Activated naive CD4-positive, alpha-beta T cell treated with anti-CD3 and anti-CD28 coated beads, Interleukin-2, amount 50 U/mL, for 72 hours (primary cell): ENCODE data around the gene TRIO. TPM values are rescaled to one million over a fixed set of nuclear protein-coding genes. Genes with fewer than 3 reads are reported as not detected.

Source experiments
- ATAC-seq, 2 donors: fragments of 150-1000 bp; cut with Tn5 transposase; 2 replicates each; pipeline ENCODE4 v1.10.0; 2021; ENCODE audit warnings: mild to moderate bottlenecking in 2 of 2, moderate library complexity in 2 of 2
- DNase-seq, 2 donors: peaks; one replicate each; pipeline ENCODE4 v3.0.0; 2021 to 2022; ENCODE audit warnings: low spot score in 2 of 2
- H3K27ac Mint-ChIP-seq, 2 donors: one replicate each; pipeline ENCODE4 v1.8.0; 2022; ENCODE audit warnings: mild to moderate bottlenecking in 2 of 2, mixed read lengths in 2 of 2
- H3K36me3 Mint-ChIP-seq, 2 donors: one replicate each; pipeline ENCODE4 v1.8.0; 2022; ENCODE audit warnings: mixed read lengths in 2 of 2
- H3K9me3 Mint-ChIP-seq, 2 donors: one replicate each; pipeline ENCODE4 v1.8.0; 2022; ENCODE audit warnings: mixed read lengths in 2 of 2
- total RNA-seq, 2 donors: library from RNA; stranded (reverse); gene quantifications; one replicate each; pipeline ENCODE4 v1.2.3, GENCODE V29; 2022

TRIO gene
- total RNA-seq, 2 donors from 2014 or later = 13.3 to 18.2 TPM

DNA sequence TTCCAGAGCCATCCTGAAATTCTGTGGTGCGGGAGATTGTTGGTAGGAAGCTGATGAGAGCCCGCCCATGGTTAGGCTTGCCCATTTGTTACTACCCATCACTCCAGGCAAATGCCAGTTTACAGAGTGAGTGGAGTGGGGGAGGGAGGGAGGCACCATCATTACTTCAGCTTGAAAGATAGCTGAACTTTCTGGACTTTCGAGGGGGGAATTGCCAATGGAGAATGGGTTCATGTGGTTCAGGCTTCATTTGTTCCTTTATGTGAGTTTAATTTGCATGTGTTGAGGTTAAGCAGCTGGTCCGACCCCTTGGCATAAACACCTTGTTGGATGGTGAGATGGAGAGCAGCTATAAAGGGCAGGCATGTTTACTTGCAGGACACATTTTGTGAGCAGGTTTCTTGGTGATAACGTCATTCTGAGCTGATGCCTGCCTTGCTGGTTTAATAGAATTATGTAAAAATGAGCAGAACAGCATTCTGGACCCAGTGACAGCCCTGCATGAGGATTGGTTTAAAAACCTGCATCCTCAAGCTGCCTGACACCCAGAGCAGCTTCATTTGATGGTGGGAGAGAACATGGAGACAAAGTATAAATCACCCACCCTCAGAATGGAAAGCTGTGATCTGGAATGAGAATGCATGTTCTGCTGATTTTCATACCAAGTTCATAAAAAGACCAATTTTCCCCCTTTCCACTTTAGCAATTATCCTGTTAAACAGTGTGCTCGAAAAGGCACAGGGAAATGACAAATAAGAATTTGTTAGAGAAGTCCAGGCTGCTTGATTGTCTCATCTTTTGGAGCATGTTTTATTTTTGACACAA lies 106.3 kb downstream of the TRIO start:
- Mint-ChIP-seq H3K27ac (no peak overlapping the region), H3K9me3 (no peaks in the 10 kb centered on the region), H3K36me3 (no peaks in the 10 kb centered on the region)
- DNase-seq (no peak), ATAC-seq (no peak)

DNA sequence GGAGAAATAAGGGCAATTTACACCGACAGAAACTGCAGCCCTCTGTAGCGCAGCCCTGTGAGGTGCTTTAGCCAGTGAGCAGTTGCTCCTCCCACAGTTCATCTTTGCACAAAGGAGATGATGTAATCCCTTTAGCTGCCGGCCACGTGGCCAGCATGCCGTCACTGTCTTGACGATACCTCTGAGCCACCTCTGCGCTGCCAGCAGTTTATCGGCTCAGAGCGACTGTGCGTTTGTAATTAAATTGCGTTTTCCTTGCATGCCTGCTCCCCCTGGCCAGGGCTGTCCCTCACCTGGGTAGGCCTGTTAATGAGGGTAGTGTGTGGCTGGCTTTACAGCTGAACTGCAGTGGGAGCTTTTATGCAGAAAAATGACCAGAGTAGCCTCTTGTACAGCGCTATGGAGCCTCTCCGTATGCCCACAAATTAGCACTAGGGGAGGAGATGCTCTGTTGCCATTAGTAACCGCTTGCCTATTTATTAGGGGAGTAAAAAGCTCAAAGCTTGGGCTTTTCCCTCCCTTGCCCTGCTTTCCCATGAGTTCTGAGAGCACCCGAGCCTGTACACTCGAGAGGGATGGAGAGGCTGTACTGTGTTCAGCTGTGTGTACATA lies 107.0 kb downstream of the TRIO start:
- ATAC-seq (no peak), DNase-seq (no peak)
- Mint-ChIP-seq H3K9me3 (no peaks in the 10 kb centered on the region), H3K27ac (no peak overlapping the region), H3K36me3 (no peaks in the 10 kb centered on the region)

DNA sequence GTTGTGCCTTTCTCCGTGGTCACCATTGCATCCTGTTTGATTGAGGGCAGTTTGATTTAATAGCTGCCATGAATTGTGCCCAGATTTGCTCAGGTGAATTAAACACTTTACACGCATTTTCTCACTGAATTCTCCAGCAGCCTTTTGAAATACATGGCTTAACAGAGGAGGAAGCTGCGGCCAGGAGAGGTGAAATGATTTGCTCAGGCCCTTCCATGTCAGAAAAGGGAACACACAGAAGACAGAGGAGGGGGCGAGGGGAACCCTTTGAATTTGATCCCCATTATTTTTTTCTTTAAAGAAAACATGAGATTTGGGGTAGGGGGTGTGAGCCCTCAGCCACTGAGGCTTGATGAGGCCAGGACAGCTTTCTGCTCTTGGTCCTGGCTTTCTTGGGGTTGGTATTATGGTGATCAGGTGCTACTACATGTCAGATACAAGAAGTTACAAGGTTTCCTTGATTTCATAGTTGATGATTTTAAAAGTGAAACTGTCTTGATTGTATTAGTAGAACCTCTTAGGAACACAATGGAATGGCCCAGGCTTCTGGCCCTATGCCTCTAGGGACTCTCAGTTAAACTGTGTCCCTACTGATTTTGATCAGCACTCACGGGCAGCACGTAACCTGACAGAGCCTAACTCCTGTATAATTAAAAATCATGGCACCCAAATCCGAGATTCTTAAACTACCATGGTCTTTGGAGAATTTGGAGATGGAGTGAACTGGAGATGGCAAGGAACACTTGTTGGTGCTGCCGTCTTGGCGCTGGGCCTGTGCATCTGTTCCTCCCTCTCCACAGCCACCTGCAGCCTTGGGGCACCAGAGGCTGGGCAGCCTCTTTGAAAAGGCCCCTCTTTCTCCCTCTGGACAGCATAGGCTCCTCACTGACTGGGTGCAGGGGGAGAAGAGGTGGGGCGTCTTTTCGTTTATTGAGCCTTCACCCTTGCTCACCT lies 107.9 kb downstream of the TRIO start:
- Mint-ChIP-seq H3K36me3 (peaks cover 0 to 3% of the 10 kb centered on the region in 2 donors), H3K27ac (no peak overlapping the region), H3K9me3 (peaks cover under 1 to 3% of the 10 kb centered on the region in 2 donors)
- no peak for DNase-seq
- no peak for ATAC-seq

DNA sequence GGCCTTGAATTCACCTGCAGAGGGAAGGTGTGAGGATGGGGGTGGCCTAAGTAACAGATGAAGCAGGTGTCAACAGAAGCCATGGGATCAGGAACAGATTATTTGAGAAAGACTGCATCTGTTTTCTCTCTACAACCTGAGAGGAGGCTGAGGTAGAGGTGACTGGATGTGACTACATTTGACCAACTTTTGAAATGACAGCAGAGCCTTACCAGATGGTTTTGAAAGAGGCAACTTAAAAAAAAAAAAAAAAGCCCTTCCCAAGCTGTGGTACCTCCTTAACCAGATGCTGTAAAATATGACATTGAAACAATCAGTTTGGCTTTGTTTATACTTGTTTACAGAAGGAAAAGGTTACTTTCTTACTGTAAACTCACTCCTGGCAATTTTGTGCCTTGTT lies 108.6 kb downstream of the TRIO start:
- Mint-ChIP-seq H3K9me3 (peaks cover 3 to 6% of the 10 kb centered on the region in 2 donors), H3K36me3 (peaks cover 0 to 10% of the 10 kb centered on the region in 2 donors), H3K27ac (no peak overlapping the region)
- peak in 1 of 2 donors; percentile 70 for ATAC-seq
- no peak for DNase-seq

DNA sequence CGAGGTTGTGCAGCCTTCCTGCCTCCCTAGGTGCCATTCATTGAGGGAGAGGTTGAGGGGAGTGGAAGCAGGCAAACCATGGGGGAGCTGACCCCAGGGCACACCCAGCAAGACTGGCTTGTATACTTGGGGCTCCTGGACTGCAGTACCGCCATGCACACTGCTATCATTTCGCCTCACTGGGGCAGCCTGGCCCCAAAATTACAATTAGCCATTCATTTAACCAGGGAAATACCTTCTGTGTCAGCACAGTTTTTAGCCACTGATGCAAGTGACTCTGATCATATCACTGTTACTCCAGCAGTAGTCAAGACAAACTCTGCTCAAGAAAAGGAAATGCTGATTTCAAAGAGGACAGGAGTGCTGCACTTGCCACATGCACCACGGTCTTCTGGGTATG lies 109.7 kb downstream of the TRIO start:
- no peak for DNase-seq

DNA sequence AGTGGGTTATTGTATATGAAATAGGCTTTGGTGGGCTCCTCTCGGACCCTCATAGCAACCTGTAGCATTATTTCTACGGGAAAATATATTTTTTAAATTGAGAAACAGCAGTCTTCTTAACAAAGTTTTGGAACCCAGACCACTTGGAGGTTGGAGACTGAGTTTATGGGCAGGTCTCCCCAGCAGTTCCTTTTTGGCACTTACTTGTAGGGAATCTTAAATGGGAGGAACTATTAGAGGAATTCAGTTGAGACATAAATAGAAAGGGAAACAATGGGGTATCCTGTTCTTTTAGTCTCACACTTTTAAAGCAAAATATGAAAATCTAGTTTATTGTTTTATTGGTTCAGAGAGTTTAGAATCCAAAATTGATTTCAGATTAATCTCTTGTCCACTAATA lies 111.5 kb downstream of the TRIO start:
- peaks cover 3 to 6% of the 10 kb centered on the region in 2 donors for H3K9me3 Mint-ChIP-seq
- no peak overlapping the region for H3K27ac Mint-ChIP-seq
- ATAC-seq = no peak
- H3K36me3 Mint-ChIP-seq = peaks cover 0 to 13% of the 10 kb centered on the region in 2 donors
- no peak for DNase-seq

More for the DNA sequence above, 109.7 kb downstream of the TRIO start:
- no peak for ATAC-seq
- Mint-ChIP-seq H3K27ac (no peak overlapping the region), H3K36me3 (peaks cover 0 to 13% of the 10 kb centered on the region in 2 donors), H3K9me3 (peaks cover 3 to 6% of the 10 kb centered on the region in 2 donors)

DNA sequence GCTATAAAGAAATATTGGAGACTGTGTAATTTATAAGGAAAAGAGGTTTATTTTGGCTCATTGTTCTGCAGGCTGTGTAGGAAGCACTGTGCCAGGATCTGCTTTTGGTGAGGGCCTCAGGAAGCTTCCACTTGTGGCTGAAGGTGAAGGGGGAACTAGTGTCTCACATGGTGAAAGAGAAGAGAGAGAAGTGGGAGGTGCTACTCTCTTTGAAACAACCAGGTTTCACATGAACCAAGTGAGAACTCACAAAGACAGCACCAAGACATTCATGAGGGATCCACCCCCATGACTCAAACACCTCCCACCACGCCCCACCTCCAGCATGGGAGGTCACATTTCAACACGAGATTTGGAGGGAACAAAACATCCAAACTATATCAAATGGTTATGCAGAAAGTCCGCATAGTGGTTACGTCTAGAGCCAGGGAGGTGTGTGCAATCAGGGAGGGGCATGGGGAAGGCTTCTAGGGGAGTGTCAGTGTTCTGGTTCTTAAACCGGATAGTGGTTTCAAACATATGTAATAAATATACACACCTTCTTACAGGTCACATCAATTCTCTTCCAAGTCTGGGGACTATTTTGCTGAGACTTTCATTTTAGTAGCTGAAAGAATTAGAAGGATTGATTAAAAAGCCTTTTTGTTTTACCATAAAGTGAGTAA lies 113.0 kb downstream of the TRIO start:
- Mint-ChIP-seq H3K9me3 (peaks cover 3 to 6% of the 10 kb centered on the region in 2 donors), H3K36me3 (peaks cover 0 to 13% of the 10 kb centered on the region in 2 donors), H3K27ac (no peak overlapping the region)

DNA sequence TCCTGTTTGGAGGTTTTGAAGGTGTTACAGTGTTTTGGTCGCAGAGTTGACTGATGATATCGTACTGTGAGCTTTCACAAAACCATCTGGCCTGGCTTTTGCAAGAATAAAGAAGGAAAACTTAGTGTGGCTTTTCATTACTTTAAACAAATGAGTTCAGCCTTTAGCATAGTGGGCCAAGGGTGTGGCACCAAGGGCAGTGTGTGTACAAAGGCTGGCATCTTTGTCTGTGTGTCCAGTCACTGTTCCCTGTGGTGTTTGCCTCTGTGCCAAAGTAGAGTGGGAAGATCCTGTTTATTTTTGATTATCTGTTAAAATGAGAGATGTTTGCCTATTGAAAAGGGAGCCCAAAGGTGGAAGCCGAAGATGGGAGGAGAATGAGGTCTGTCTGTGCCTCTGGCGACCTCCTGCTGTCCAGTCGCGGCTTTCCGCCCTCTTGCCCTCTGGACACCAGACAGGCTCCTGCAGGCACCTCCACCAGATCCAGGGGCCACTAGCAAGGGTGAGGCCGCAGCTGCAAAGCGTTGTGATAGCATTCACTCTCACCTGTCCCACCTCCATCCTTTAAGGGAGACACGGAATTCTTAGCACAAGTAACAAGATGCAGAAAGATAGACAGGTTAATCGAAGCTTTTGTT lies 113.7 kb downstream of the TRIO start:
- Mint-ChIP-seq H3K36me3 (peaks cover 0 to 13% of the 10 kb centered on the region in 2 donors), H3K9me3 (peaks cover 3 to 6% of the 10 kb centered on the region in 2 donors), H3K27ac (no peak overlapping the region)
- DNase-seq (no peak), ATAC-seq (no peak)

More for the DNA sequence above, 113.0 kb downstream of the TRIO start:
- DNase-seq (no peak), ATAC-seq (peak in 1 of 2 donors; percentile 34)

DNA sequence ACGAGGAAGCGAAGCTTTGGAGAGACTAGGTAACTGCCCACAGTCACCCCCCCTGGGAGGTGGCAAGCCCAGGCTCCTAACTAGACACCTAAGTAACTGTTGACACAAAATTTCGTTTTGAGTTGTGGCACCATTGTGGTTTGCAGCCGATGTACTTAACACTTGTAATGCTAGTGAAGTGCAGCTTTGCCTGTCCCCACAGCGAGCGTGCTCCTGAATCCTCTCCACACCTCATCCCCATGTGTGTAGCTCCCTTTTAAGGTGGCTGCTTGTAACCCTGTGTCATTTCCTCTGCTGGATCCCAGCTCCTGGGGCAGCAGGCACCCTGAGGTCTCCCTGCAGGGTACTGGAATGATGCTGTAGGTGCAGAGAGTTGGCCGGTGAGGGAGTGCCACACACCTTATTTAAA lies 114.9 kb downstream of the TRIO start:
- DNase-seq = no peak

DNA sequence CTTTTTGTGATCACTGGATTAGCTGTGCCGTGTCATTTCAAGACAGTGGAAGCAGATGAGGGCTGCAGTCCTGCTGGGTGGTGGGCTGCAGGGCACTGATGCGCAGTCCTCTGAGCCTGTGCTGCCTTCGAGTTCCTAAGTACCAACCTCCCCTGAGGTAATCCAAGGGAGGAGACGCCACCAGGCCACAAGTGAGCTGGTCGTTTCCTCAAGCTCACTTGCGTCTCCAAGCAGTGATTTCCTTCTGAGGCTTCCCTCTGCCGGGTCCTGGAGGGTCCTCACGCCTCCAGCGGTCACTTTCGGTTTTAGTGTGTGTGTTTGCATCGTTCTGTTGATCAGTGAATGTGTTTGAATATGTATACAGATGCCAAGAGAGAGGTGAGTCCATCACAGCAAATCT lies 115.7 kb downstream of the TRIO start:
- no peak for DNase-seq
- no peak for ATAC-seq
- Mint-ChIP-seq H3K27ac (no peak overlapping the region), H3K9me3 (peaks cover 3 to 6% of the 10 kb centered on the region in 2 donors), H3K36me3 (peaks cover 0 to 13% of the 10 kb centered on the region in 2 donors)

More for the DNA sequence above, 114.9 kb downstream of the TRIO start:
- Mint-ChIP-seq H3K9me3 (peaks cover 3 to 6% of the 10 kb centered on the region in 2 donors), H3K36me3 (peaks cover 0 to 13% of the 10 kb centered on the region in 2 donors), H3K27ac (no peak overlapping the region)
- no peak for ATAC-seq

DNA sequence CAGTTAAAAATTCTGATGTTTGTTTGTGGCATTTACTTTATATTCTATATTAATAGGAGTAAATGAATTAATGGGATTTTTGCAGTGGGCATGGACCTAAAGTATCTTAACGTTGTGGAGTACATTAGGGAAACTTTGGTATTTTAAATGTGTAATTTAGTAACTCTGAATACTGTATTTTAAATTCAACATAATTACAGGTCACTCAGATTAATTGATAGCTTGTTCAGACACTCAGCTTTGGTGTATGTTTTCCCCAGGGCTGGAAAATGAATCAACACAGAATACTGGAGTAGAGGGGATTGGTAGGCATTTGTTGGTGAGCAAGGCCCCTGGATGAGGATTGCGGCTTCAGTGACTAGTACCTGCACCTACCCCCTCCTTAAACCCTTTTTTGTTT lies 117.5 kb downstream of the TRIO start:
- DNase-seq (no peak), ATAC-seq (no peak)

DNA sequence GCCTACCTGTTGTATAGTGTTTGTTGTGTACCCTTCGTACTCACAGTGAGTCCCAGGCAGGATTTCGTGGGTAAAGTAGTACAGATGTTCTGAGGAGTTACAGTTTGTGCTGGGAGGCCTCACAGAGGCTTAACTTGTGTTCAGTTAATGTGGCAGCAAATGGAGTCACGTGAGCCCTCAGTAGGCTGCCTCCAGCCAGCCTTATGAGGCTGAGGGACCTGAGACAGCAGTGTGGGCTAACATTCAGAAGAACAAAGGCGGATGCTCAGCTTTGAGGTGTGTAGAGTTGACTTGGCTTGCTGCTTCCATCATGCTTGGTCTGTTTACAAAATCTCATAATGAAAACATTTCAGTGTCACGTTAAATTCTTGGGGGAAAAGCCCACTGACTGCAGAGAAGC lies 118.1 kb downstream of the TRIO start:
- no peak overlapping the region for H3K27ac Mint-ChIP-seq
- peaks cover under 1% of the 10 kb centered on the region in 2 donors for H3K9me3 Mint-ChIP-seq
- peaks cover 0 to 8% of the 10 kb centered on the region in 2 donors for H3K36me3 Mint-ChIP-seq
- ATAC-seq = no peak
- DNase-seq = no peak

More for the DNA sequence above, 117.5 kb downstream of the TRIO start:
- Mint-ChIP-seq H3K9me3 (peaks cover 3 to 6% of the 10 kb centered on the region in 2 donors), H3K36me3 (peaks cover 0 to 13% of the 10 kb centered on the region in 2 donors), H3K27ac (no peak overlapping the region)

DNA sequence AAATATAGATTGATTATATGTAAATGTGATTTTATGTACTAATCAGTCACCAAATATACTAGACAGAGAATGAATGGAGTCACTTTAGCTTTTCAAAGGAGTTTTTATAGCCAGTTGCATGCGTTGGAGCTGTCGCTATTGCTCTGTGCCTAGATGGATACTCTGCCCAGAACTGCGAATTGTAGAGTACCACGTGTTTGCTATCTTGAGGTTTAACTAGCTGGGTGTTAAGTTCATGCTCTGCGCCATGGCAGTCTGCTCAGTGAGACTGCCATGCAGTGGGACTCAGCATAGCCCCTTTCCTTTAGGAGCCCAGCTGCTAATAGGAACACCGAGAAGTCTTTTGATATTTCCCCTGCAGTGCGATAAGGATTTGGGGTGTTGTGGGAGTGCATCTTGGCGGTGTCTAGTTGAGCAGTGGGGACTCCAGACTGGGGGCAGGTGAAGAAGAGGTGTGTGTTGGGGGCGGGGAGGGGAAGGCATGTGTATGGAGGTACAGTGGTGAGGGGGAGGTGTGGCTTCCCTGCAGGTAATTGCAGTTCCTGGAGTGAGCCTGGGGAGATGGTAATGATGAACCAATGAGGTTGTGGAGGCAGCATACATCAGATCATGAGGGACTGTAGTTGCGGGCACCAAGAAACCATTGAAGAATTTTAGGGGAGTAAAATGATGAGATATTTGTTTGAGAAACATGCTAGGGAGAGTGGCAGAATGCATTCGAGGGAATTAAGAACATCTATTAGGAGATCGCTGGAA lies 118.9 kb downstream of the TRIO start:
- H3K9me3 Mint-ChIP-seq = no peaks in the 10 kb centered on the region
- no peaks in the 10 kb centered on the region for H3K36me3 Mint-ChIP-seq
- ATAC-seq (no peak), DNase-seq (no peak)
- H3K27ac Mint-ChIP-seq = no peak overlapping the region

DNA sequence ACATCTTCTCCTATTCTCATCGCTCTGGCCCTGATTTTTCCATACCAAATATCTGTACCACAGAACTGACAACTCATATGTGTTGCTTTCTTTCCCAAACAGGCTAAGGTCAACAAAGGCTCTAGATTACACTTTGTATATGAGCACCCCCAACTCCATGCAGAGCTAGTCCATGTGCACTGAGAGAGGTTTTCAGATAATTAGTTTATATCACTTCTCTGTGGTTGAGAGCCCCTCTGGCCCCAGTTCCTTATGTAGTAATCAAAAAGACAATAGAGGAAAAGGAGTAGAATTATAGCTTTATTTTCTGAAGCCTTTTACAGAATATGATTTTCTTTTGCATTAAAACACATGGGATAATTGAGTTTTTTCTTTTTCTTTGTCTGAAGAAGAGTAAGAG lies 120.0 kb downstream of the TRIO start:
- H3K9me3 Mint-ChIP-seq = no peaks in the 10 kb centered on the region
- H3K27ac Mint-ChIP-seq = no peak overlapping the region
- ATAC-seq (no peak), DNase-seq (no peak)
- no peaks in the 10 kb centered on the region for H3K36me3 Mint-ChIP-seq

DNA sequence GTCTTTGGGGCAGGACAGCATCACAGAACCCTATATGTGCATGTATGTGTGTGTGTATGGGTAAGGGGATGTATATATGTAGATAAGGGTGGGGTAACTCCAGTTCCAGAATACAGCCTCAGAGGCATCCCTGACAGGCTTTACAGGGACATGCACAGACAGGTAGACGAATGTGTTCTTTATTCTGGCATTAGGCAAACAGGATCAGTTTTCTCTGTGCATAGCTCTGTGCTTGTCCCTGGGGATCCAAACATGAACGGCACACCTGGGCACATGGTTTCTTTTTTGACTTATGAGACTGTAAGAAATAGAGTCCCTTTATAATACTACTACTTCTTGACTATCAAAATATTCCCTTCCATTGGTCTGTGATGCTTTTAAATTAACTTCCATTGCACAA lies 120.6 kb downstream of the TRIO start:
- H3K27ac Mint-ChIP-seq = no peak overlapping the region
- ATAC-seq (no peak), DNase-seq (no peak)
- H3K9me3 Mint-ChIP-seq = no peaks in the 10 kb centered on the region
- no peaks in the 10 kb centered on the region for H3K36me3 Mint-ChIP-seq
